GM10266 (cell line): ENCODE data around the gene ABT1.

Experiments used
- DNase-seq: peaks from one replicate; pipeline ENCODE4 v3.0.0; 2012; ENCODE audit errors: extremely low spot score
- TF ChIP-seq, protein P1 (sequence below): IDR thresholded peaks from 2 replicates; pipeline ENCODE4 v1.5.1; 2012; ENCODE audit warnings: mild to moderate bottlenecking, low read depth; ENCODE audit not compliant: control insufficient read depth, insufficient read depth; ENCODE audit errors: missing control alignments

ABT1 gene

GRCh38 chr6:26607434-26608230 is 10.9 kb downstream of the ABT1 start:
- TF ChIP-seq, protein P1, sequence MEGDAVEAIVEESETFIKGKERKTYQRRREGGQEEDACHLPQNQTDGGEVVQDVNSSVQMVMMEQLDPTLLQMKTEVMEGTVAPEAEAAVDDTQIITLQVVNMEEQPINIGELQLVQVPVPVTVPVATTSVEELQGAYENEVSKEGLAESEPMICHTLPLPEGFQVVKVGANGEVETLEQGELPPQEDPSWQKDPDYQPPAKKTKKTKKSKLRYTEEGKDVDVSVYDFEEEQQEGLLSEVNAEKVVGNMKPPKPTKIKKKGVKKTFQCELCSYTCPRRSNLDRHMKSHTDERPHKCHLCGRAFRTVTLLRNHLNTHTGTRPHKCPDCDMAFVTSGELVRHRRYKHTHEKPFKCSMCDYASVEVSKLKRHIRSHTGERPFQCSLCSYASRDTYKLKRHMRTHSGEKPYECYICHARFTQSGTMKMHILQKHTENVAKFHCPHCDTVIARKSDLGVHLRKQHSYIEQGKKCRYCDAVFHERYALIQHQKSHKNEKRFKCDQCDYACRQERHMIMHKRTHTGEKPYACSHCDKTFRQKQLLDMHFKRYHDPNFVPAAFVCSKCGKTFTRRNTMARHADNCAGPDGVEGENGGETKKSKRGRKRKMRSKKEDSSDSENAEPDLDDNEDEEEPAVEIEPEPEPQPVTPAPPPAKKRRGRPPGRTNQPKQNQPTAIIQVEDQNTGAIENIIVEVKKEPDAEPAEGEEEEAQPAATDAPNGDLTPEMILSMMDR = peak; percentile 74
- DNase-seq = peak; percentile 64

- TF ChIP-seq, protein P1 = no peak
- no peak for DNase-seq
Measured at GRCh38 chr6:26609463-26609862, 12.7 kb downstream of the ABT1 start.

- no peak for DNase-seq
- TF ChIP-seq, protein P1 = no peak
Measured at GRCh38 chr6:26611599-26611998, 14.8 kb downstream of the ABT1 start.

DNA sequence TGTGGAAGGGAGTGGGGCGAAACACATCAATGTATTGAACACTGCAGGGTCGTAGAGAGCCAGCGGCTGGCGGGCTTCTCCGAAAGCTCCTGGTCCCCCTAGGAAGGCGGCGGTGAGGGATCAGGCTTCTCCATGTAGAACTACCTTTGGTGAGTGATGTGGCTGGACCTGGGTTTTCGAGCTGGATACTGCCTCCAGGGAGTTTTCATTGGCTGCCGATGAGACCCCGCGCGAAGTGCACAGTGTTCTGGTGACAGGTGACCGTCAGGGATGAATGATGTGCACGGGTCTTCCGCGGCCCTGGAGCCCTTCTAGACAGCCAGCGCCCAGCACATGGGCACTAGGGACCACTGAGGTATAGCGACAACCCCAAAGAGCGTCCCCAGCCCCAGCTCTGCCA is 16.4 kb downstream of the ABT1 start:
- TF ChIP-seq, protein P1 = no peak

GRCh38 chr6:26613689-26614683 is 17.2 kb downstream of the ABT1 start:
- TF ChIP-seq, protein P1 = no peak
- no peak for DNase-seq

More for the DNA sequence above, 16.4 kb downstream of the ABT1 start:
- DNase-seq = no peak

GRCh38 chr6:26623339-26623859 is 26.6 kb downstream of the ABT1 start:
- no peak for DNase-seq
- TF ChIP-seq, protein P1 = no peak
